Measurements from ENCODE around the gene PPFIBP1.

DNA sequence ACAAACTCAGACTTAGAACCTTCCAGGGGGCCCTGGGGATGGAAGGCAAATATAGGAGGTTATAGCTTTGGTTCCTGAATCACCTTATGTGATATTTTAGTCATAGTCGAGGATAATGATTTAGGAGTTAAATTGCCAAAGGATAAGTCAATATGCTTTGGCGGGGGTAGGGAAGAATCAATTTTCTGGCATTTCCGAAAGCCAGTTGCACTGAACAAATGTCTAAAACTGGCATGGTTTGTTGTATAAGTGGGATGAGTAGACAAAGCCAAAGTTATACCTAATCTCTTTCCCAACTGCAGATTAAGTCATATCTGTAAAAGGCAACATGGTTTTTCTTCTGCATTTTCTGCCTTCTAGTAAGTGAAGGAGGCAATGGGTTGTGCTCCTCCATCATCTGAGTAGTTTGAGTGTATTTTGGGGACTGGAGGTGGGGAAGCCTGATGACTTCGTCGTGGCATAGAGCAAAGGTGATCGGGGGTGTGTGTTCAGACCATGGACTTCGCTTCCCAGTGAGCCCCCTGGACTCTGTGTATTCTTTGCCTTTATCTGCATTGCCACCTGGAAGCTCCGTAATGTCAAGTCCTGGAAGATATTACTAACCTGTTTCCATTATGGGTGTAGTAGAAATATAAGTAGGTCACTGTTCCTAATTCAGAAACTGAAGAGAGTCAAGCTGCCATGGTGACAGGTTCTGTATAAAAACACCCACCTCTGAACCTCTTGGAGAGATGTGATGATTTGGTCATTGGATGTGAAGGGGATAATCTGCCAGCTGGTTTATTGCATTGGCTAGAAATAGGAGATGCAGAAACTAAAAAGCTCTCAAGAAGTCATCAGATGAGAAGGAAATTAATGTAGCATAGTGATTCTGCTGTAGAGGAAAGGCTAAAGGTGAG is 24.5 kb downstream of the PPFIBP1 start:
- TF ChIP-seq TAF1 (IDR thresholded peaks at IDR 0.05; ENCODE audit: borderline replicate concordance, low read depth, low read length) (no peak), POLR2A (IDR thresholded peaks at IDR 0.05; ENCODE audit: low read depth, low read length) (no peak)

Measured in GM12892 (cell line).